Stimulated activated effector memory CD8-positive, alpha-beta T cell treated with anti-CD3 and anti-CD28 coated beads, Interleukin-12 subunit alpha, Interleukin-12 subunit beta, amount 100 ng/mL, for 72 hours (primary cell): Measurements from ENCODE around the gene FUT9.

Experiments used
- ATAC-seq: fragments of 150-1000 bp; cut with Tn5 transposase; 2 replicates; pipeline ENCODE4 v1.10.0; 2021
- DNase-seq, 2 donors: peaks; one replicate each; pipeline ENCODE4 v3.0.0; 2021 to 2022; ENCODE audit warnings: low spot score in 2 of 2
- H3K27ac Mint-ChIP-seq: one replicate; pipeline ENCODE4 v1.8.0; 2022; ENCODE audit warnings: mild to moderate bottlenecking, mixed read lengths
- H3K36me3 Mint-ChIP-seq: one replicate; pipeline ENCODE4 v1.8.0; 2022; ENCODE audit warnings: mild to moderate bottlenecking, mixed read lengths
- H3K4me1 Mint-ChIP-seq: one replicate; pipeline ENCODE4 v1.8.0; 2022; ENCODE audit warnings: mixed read lengths
- H3K4me3 Mint-ChIP-seq: one replicate; pipeline ENCODE4 v1.8.0; 2022; ENCODE audit warnings: mild to moderate bottlenecking, mixed read lengths
- H3K9me3 Mint-ChIP-seq: one replicate; pipeline ENCODE4 v1.8.0; 2022; ENCODE audit warnings: mixed read lengths

FUT9 gene

DNA sequence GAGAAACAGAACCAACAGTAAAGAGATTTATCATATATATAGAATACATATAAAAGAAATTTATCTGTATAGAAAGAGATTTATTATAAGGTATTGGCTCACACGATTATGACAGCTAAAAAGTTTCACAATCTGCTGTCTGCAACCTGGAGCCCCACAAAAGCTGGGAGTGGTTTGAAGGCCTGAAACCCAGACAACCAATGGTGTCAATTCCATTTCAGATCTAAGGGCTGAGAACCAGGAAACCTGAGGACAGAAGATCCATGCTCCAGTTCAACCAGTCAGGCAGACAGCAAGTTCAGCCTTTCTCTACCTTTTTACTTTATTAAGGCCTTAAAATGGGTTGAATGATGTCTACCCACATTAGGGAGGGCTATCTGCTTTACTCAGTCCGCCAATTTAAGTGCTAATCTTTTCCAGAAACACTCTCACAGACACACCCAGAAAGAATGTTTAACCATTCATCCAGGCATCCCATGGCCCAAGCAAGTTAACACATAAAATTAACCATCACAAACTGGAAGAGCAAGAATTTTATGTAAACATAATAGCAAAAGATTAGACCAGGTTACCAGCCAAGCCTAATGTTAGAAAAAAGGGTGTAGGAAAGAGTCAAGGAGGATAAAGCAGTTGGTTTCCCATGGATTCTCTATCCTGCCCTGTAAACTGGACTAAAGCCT lies 170.9 kb downstream of the FUT9 start:
- ATAC-seq (no peak), DNase-seq (no peak)
- Mint-ChIP-seq H3K27ac (no peak overlapping the region), H3K4me1 (no peaks in the 10 kb centered on the region), H3K4me3 (no peak overlapping the region), H3K36me3 (no peaks in the 10 kb centered on the region), H3K9me3 (no peaks in the 10 kb centered on the region)

DNA sequence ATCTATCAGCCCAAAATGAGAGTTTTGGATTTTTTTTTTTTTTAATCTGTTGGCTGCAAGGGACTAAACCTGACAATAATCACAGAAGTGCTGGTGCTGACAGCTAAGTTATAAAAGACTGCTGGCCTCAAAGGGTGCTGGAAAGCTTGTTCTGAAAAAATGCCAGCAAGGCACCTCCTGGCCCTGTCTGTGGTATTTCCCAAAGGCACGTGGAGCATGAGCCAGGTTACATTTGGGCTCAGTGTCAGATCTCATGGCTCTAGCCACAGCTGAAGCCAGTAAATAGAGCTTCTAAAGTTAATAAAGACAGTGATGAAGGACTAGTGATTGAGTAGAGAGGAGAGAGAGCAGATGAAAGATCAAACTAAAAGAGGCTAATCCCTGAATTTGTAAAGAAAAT lies 178.9 kb downstream of the FUT9 start:
- H3K27ac Mint-ChIP-seq: no peak overlapping the region
- H3K9me3 Mint-ChIP-seq: peaks cover 3% of the 10 kb centered on the region
- DNase-seq (no peak), ATAC-seq (no peak)
- no peaks in the 10 kb centered on the region for H3K36me3 Mint-ChIP-seq
- no peaks in the 10 kb centered on the region for H3K4me1 Mint-ChIP-seq
- H3K4me3 Mint-ChIP-seq: no peak overlapping the region

DNA sequence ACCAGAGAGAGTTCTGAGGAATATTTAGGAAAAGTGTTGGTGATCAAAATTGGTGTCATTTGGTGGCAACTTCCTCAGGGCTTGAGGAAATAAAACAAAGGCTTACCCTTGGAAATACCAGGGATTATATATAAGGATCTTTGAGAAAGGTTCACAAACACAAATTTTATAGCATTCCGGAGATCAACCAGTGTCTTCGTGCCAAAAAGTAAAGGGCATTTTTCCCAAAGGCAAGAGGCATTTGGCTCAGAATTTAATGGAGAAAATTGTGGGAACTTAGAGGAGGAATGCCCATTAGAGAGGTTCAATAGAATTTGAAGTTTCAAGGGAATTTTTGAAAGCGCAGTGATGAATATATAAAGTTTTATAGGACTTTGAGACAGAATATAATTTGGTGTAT lies 179.5 kb downstream of the FUT9 start:
- Mint-ChIP-seq H3K36me3 (no peaks in the 10 kb centered on the region), H3K4me1 (no peaks in the 10 kb centered on the region), H3K9me3 (peaks cover 3% of the 10 kb centered on the region), H3K27ac (no peak overlapping the region), H3K4me3 (no peak overlapping the region)
- ATAC-seq (no peak), DNase-seq (no peak)

DNA sequence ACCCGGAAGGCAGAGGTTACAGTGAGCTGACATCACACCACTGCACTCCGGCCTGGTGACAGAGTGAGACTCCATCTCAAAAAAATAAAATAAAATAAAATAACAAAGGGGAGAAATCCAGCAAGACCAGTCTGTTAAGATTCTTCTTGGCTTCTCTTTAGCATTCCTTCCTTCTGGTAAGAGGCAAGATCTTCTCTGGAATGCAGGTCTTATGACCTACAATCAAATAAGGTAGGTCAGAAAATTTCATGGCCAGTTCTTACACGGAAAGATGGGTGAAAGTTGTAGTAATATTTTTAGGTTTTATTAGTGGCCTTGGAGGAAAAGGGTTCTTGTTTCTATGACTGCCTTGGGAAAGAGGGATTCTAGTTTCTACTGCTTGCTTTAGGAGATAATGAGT lies 180.9 kb downstream of the FUT9 start:
- Mint-ChIP-seq H3K4me3 (no peak overlapping the region), H3K4me1 (no peaks in the 10 kb centered on the region), H3K36me3 (no peaks in the 10 kb centered on the region), H3K9me3 (peaks cover 3% of the 10 kb centered on the region), H3K27ac (no peak overlapping the region)
- ATAC-seq (no peak), DNase-seq (no peak)

DNA sequence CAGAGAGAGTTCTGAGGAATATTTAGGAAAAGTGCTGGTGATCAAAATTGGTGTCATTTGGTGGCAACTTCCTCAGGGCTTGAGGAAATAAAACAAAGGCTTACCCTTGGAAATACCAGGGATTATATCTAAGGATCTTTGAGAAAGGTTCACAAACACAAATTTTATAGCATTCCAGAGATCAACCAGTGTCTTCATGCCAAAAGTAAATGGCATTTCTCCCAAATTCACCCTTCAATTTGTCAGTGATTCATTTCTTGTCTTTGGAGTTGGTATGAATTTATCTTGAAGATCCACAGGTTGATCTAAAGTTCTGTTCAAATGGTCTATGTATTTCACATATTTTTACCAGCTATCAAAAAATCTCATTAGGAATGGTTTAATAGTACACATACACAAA lies 181.5 kb downstream of the FUT9 start:
- ATAC-seq (no peak), DNase-seq (no peak)
- Mint-ChIP-seq H3K4me1 (no peaks in the 10 kb centered on the region), H3K9me3 (peaks cover 3% of the 10 kb centered on the region), H3K36me3 (no peaks in the 10 kb centered on the region), H3K27ac (no peak overlapping the region), H3K4me3 (no peak overlapping the region)

DNA sequence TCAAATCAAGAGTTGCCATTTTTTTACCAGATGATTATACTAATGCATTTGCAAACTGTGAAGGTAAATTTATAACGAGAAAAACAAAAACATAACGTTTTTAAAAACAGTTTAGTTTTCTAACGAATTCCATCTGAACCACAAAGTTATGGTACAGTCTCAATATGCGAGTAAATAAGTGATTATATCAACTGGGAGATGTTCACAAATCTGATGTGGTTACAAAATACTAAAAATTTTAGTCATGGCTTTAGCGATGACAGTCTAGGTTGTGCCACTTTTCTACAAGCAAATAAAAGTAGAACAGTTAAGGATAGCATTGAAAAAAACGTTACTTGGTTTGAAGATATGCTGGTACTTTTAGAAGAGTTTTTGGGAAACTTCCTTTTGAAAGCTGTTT lies 186.8 kb downstream of the FUT9 start:
- DNase-seq (no peak), ATAC-seq (no peak)
- Mint-ChIP-seq H3K4me3 (no peak overlapping the region), H3K9me3 (no peaks in the 10 kb centered on the region), H3K27ac (no peak overlapping the region), H3K36me3 (no peaks in the 10 kb centered on the region), H3K4me1 (no peaks in the 10 kb centered on the region)

DNA sequence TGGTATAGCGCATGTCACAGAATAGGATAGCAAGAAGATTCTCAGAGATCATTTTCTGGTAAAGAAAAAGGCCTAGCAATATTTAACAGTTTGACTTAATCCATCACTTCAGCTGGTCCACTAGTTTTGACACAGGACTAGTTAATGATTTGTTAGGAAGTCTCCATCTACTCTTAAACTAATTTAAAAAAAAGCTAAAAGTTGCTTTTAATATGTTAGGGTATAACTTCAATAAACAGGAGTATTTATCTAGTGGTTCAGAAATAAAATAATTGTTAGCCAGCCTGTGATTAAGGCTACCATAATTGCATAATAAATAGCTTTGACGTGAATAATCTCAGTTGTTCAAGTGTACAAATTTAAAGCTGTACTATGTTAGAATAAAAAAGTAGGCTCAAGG lies 195.6 kb downstream of the FUT9 start:
- no peaks in the 10 kb centered on the region for H3K36me3 Mint-ChIP-seq
- no peaks in the 10 kb centered on the region for H3K9me3 Mint-ChIP-seq
- no peak overlapping the region for H3K27ac Mint-ChIP-seq
- H3K4me3 Mint-ChIP-seq: no peak overlapping the region
- H3K4me1 Mint-ChIP-seq: no peaks in the 10 kb centered on the region
- ATAC-seq (no peak), DNase-seq (no peak)

DNA sequence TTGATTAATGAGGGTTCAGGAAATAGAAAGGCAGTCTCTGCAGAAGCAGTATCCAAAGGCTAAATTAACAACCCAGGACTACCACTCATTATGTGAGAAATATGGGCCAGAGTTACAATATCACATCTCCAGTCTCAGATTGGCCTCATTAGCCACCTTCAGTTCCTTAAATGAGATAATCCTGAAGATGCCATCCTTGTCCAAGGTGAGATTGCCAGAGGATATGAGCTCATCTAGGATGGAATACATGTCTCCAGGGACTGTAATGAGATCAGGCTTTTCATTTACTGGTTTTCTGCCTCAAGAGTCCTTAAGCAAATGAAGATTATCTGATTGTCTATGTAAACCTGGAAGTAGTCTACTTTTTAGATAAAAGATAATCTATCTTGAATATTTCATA lies 196.3 kb downstream of the FUT9 start:
- no peak for ATAC-seq
- Mint-ChIP-seq H3K4me1 (no peaks in the 10 kb centered on the region), H3K36me3 (no peaks in the 10 kb centered on the region), H3K4me3 (no peak overlapping the region), H3K9me3 (no peaks in the 10 kb centered on the region), H3K27ac (no peak overlapping the region)
- DNase-seq: no peak

DNA sequence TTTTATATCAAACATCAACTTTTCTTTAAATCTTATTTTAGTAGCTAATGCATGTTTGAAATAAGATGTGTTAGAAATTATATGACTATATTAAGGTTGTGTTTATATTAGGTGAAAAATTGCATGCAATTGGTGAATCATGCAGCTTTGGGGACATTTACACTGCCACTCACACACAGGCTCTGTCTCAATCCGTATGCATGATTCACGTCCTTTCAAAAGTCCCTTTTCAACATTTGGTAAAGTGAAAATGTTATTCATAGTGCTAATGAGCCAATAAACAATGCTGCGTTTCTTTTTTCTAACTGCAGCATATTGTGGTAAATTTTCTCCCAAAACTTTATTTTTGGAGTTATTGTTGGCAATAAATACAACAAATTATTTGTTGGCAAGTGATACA lies 198.0 kb downstream of the FUT9 start:
- H3K4me3 Mint-ChIP-seq: no peak overlapping the region
- no peaks in the 10 kb centered on the region for H3K4me1 Mint-ChIP-seq
- H3K9me3 Mint-ChIP-seq: no peaks in the 10 kb centered on the region
- no peak for DNase-seq
- no peaks in the 10 kb centered on the region for H3K36me3 Mint-ChIP-seq
- ATAC-seq: no peak
- H3K27ac Mint-ChIP-seq: no peak overlapping the region

DNA sequence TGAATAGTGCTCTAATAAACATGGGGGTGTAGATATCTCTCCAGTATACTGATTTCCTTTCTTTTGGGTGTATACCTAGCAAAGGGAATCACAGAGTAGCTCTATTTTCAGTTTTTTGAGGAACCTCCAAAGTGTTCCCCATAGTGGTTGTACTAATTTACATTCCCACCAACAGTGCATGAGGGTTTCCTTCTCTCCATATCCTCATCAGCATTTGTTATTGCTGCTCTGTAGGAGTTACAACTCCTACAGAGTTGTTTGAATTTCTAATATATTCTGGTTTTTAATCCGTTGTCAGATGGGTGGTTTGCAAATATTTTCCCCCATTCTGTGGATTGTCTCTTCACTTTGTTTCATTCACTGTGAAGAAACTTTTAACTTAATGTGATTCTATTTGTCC lies 207.9 kb downstream of the FUT9 start:
- no peak for DNase-seq
- Mint-ChIP-seq H3K9me3 (no peaks in the 10 kb centered on the region), H3K4me1 (no peaks in the 10 kb centered on the region), H3K4me3 (no peak overlapping the region), H3K27ac (no peak overlapping the region), H3K36me3 (no peaks in the 10 kb centered on the region)
- no peak for ATAC-seq

DNA sequence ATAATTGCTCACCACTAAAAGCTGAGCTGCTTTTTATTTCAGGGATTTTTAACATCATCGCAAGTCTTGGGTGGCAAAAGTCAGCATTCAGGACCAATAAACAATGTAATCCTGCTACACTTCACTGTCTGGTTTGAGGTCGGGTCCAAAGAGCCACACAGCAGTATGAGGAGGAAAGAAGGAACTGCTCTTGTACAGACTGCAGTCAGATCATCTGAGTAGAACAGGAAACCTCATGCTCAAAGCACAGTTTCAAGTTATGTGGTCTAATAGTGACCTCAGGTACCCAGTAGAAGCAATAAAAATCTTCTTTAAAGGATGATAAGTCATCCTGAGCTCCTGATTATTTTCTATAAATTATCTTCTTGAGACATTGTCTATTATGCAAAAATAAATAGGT lies 211.4 kb downstream of the FUT9 start:
- no peak overlapping the region for H3K4me3 Mint-ChIP-seq
- H3K36me3 Mint-ChIP-seq: no peaks in the 10 kb centered on the region
- DNase-seq: no peak
- H3K9me3 Mint-ChIP-seq: no peaks in the 10 kb centered on the region
- no peaks in the 10 kb centered on the region for H3K4me1 Mint-ChIP-seq
- H3K27ac Mint-ChIP-seq: no peak overlapping the region
- ATAC-seq: no peak

DNA sequence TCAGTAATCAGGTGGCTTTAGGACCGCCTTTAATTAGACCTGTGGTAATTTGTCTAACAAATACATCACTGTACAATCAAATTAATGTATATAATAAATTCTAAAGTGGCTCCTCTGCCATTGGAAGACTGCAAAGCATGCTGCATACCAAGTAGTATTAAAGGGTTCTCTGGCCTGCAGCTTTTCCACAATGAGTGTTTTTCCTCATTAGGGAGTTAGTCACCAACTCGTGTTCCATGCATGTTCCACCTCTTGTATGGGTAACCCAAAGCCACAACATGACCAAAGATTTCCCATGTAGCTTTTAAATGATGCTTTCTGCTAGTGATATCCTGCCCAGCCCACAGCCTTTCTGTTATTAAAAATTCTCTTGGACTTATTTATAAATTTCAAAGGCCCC lies 218.7 kb downstream of the FUT9 start:
- Mint-ChIP-seq H3K9me3 (no peaks in the 10 kb centered on the region), H3K36me3 (no peaks in the 10 kb centered on the region), H3K4me1 (no peaks in the 10 kb centered on the region), H3K4me3 (no peak overlapping the region), H3K27ac (no peak overlapping the region)
- DNase-seq: no peak
- no peak for ATAC-seq

DNA sequence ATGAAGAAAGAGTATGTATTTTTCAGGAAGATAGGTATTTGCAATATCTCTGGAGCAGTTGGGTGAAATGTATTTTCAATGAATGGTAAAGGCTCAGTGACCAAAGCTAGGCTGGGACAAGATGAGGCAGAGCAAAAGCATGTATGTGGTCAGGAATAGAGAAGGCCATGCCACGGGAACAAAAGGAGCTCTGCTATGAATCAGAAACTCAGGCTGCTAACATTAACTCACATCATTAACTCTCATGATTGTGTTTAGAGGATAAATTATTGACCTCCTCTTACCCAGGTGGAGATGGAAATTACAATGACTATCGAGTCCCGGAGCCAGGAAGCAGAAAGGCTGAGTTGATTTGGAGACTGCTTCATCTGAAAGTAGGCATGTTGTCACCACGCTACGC lies 220.2 kb downstream of the FUT9 start:
- H3K4me1 Mint-ChIP-seq: no peaks in the 10 kb centered on the region
- ATAC-seq (no peak), DNase-seq (no peak)
- no peak overlapping the region for H3K27ac Mint-ChIP-seq
- no peaks in the 10 kb centered on the region for H3K36me3 Mint-ChIP-seq
- no peaks in the 10 kb centered on the region for H3K9me3 Mint-ChIP-seq
- no peak overlapping the region for H3K4me3 Mint-ChIP-seq

DNA sequence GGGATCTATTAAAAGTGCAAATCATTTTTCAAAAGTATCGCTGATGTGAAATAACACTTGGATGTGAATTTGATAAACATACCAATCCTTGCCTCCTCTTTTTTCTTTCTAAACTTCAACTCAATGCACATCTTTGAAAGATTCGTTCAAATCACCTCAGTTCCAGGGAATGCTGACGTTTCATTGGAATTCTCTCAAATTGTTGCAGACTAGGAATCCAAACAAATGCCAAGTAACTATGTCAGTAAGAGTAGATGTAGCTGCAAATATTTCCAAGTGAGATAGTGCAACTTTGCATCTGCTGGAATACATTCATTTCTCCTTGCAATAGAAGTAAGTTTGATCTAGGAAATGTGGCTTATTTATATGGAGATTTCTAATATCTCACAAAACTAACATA lies 220.7 kb downstream of the FUT9 start:
- Mint-ChIP-seq H3K9me3 (no peaks in the 10 kb centered on the region), H3K27ac (no peak overlapping the region), H3K4me3 (no peak overlapping the region), H3K36me3 (no peaks in the 10 kb centered on the region), H3K4me1 (no peaks in the 10 kb centered on the region)
- no peak for ATAC-seq
- no peak for DNase-seq

DNA sequence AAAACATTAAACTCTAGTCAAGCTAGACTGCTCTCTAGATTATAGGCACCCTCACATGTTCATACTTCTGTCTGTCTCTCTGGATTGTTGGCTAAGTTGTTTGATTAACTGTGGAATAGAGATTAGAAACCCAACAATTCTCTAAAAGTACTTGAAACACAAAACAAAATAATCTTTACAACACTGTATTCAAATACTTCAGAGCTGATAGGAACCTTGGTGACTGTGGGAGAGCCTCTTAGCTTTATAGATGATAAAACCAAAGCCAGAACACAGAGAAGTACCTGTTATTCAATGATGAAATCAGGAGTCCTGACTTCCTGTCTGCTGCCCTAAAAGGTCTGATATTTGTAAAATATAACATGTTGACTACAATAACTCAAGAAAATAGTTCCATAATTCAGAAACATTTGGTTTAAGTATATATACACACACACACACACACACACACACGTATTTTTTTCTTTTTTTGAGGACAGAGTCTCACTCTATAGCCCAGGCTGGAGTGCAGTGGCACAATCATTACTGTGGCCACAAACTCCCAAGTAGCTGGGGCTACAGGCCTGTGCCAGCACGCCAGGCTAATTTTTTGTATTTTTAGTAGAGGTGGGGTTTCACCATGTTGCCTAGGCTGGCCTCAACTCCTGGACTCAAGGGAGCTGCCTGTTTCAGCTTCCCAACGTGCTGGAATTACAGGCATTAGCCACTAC lies 222.0 kb downstream of the FUT9 start:
- H3K36me3 Mint-ChIP-seq: no peaks in the 10 kb centered on the region
- H3K9me3 Mint-ChIP-seq: no peaks in the 10 kb centered on the region
- ATAC-seq (no peak), DNase-seq (no peak)
- no peaks in the 10 kb centered on the region for H3K4me1 Mint-ChIP-seq
- no peak overlapping the region for H3K4me3 Mint-ChIP-seq
- H3K27ac Mint-ChIP-seq: no peak overlapping the region

DNA sequence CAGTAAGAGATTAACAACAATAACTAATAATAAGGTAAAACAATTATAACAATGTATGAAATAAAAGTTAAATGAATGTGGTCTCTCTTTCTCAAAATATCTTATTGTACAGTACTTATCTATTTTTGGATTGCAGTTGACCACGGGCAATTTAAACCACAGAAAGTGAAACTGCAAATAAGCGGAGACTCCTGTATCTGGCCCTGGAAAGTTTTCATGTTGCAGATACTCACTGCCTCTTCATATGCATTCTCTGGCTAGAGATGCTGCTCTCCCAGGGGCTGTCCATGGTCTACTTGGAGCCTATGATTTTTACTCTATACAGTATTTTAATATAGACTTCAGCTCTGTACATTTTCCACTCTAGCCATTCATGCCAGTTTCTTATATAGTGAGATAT lies 230.8 kb downstream of the FUT9 start:
- Mint-ChIP-seq H3K4me3 (no peak overlapping the region), H3K36me3 (no peaks in the 10 kb centered on the region), H3K9me3 (no peaks in the 10 kb centered on the region), H3K27ac (no peak overlapping the region), H3K4me1 (no peaks in the 10 kb centered on the region)
- no peak for DNase-seq
- no peak for ATAC-seq
